ENCODE results near the gene NR1I3. TPM values are rescaled to one million over a fixed set of nuclear protein-coding genes. Genes with fewer than 3 reads are reported as not detected.
"Not testable (repeated sequence)": the region's sequence is repeated elsewhere in the genome, so short reads cannot be mapped to it uniquely, and the experiment has no call there.

Gene NR1I3
- total RNA-seq, 1 experiment from 2014 or later: not detected

DNA sequence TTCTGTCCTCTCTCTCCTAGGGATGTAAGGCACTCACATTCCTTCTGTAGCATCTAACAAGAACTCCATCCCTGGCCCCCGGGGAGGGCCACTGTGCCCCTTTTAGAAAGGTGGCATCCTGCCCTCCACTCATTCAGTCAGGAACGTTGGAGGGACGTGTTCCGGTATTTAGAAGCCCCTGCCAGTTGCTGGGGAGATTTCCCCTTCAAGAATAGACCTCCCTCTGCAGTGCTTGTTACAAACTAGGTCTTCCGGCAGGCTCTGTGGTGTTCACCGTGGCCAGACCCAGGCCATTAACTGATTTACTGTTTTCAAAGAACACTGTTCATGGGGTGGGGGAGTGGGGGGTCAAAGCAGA, 21.3 kb upstream of the NR1I3 start:
- Histone ChIP-seq H3K27ac (no peak overlapping the region), H3K4me1 (no peaks in the 10 kb centered on the region; the same call in 1 of the 2 replicates), H3K9me3 (replicated peaks) (0 out of 2 replicates have a peak, but pooled peaks cover 3% of the 10 kb centered on the region), H3K4me3 (no peak overlapping the region), H3K36me3 (no peaks in the 10 kb centered on the region), H3K27me3 (no peaks in the 10 kb centered on the region; the same call in 1 of the 2 replicates)
- no peak for DNase-seq

- Histone ChIP-seq H3K27me3 (no peaks in the 10 kb centered on the region; the same call in 1 of the 2 replicates), H3K9me3 (replicated peaks) (0 out of 2 replicates have a peak, but pooled peaks cover 3% of the 10 kb centered on the region), H3K27ac (no peak within 1 kb of the TSS), H3K36me3 (no peaks in the 10 kb centered on the region), H3K4me1 (no peaks in the 10 kb centered on the region; the same call in 1 of the 2 replicates), H3K4me3 (no peak within 1 kb of the TSS)
- DNase-seq: no peak
Observed at GRCh38 chr1:161258439-161259344, 20.7 kb upstream of the NR1I3 start, which contains the start of gene PCP4L1. Gene PCP4L1, plus strand, starts transcription at chr1:161258745. Its CDS starts 230 bp downstream, at chr1:161258975.

GRCh38 chr1:161257109-161257508, 19.1 kb upstream of the NR1I3 start:
- H3K27me3 ChIP-seq; DNase-seq; H3K9me3 ChIP-seq (replicated peaks): not testable (repeated sequence)

DNA sequence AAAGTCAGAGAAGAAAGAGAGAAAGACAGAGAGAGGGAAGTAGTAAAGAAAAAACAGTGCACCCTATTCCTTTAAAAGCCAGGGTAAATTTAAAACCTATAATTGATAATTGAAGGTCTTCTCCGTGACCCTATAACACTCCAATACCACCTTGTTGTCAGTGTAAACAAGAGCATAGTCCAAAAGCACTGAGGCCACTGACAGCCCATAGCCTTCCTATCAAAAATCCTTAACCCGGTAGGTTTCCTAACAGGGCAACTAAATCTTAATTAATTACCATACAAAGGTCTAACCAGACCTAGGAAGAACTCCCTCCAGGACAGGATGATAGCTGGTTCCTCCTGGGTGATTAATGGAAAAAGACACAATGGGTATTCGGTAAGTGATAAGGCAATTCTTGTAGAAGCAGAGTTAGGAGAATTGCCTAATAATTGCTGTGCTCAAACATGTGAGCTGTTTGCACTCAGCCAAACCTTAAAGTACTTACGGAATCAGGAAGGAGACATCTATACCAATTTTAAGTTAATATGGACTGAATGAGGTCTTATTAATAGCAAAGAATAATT, 18.0 kb upstream of the NR1I3 start:
- DNase-seq; H3K4me1 ChIP-seq; H3K36me3 ChIP-seq; H3K27me3 ChIP-seq; H3K27ac ChIP-seq; H3K9me3 ChIP-seq (replicated peaks); H3K4me3 ChIP-seq: not testable (repeated sequence)

More at GRCh38 chr1:161257109-161257508, 19.1 kb upstream of the NR1I3 start:
- not testable (repeated sequence) for H3K4me3 ChIP-seq, H3K36me3 ChIP-seq, H3K27ac ChIP-seq, H3K4me1 ChIP-seq

DNA sequence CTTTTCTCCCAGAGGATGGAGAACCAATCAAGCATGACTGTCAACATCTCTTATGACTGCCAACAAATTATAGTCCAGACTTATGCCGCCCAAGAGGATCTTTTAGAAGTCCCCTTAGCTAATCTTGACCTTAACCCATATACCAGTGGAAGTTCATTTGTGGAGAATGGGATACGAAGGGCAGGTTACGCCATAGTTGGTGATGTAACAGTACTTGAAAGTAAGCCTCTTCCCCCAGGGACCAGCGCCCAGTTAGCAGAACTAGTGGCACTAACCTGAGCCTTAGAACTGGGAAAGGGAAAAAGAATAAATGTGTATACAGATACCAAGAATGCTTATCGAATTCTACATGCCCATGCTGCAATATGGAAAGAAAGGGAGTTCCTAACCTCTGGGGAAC, 17.3 kb upstream of the NR1I3 start:
- H3K27ac ChIP-seq; H3K36me3 ChIP-seq; H3K4me3 ChIP-seq; H3K9me3 ChIP-seq (replicated peaks); H3K4me1 ChIP-seq; DNase-seq; H3K27me3 ChIP-seq: not testable (repeated sequence)

DNA sequence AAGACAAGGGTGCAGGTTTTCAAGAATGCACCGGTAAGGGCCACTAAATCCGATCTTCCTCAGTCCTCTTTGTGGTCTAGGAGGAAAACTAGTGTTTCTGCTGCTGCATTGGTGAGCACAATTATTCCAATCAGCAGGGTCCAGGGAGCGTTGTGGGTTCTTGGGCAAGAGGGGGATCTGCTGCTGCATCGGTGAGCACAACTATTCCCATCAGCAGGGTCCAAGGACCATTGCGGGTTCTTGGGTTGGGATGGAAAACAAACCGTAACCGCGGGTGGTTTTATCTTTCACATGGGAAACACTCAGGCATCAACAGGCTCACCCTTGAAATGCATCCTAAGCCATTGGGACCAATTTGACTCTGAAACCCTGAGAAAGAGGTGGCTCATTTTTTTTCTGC, 13.6 kb upstream of the NR1I3 start:
- Histone ChIP-seq H3K4me3 (no peak overlapping the region), H3K27ac (no peak overlapping the region), H3K36me3 (no peaks in the 10 kb centered on the region), H3K4me1 (no peaks in the 10 kb centered on the region), H3K27me3 (no peaks in the 10 kb centered on the region), H3K9me3 (replicated peaks) (no peaks in the 10 kb centered on the region)
- DNase-seq: no peak

DNA sequence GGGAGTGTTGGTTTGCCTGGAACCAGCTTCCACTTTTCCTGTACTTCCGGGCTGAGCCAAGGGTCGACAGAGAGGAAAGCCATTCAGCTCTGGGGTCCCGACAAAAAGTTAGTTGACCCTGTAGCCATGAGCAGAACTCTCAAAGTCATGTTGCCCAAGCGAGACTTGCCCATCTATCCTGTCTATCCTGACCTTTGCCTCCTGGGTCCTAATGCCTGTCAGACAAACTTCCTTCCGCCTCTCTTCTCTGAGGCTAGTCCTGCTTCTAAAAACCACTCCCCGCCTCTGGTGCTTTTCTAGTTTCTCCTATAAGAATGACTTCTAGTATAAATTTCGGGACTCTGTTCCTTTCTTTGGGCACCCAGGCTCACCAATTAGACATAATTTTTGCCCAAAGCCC, 12.8 kb upstream of the NR1I3 start:
- Histone ChIP-seq H3K27me3 (no peaks in the 10 kb centered on the region), H3K27ac (no peak overlapping the region), H3K9me3 (replicated peaks) (no peaks in the 10 kb centered on the region), H3K4me3 (no peak overlapping the region), H3K4me1 (no peaks in the 10 kb centered on the region), H3K36me3 (no peaks in the 10 kb centered on the region)
- no peak for DNase-seq

GRCh38 chr1:161250100-161250499, 12.1 kb upstream of the NR1I3 start:
- H3K4me1 ChIP-seq; H3K4me3 ChIP-seq; H3K27ac ChIP-seq; H3K36me3 ChIP-seq; H3K27me3 ChIP-seq; H3K9me3 ChIP-seq (replicated peaks); DNase-seq: not testable (repeated sequence)

GRCh38 chr1:161244888-161245287, 6.9 kb upstream of the NR1I3 start:
- no peaks in the 10 kb centered on the region for H3K9me3 ChIP-seq (replicated peaks)
- H3K27ac ChIP-seq: no peak overlapping the region
- no peaks in the 10 kb centered on the region for H3K27me3 ChIP-seq
- H3K4me3 ChIP-seq: no peak overlapping the region
- H3K36me3 ChIP-seq: no peaks in the 10 kb centered on the region
- DNase-seq: no peak
- no peaks in the 10 kb centered on the region for H3K4me1 ChIP-seq

- H3K27me3 ChIP-seq: no peaks in the 10 kb centered on the region
- no peaks in the 10 kb centered on the region for H3K9me3 ChIP-seq (replicated peaks)
- no peak overlapping the region for H3K4me3 ChIP-seq
- H3K27ac ChIP-seq: no peak overlapping the region
- no peaks in the 10 kb centered on the region for H3K4me1 ChIP-seq
- DNase-seq: no peak
- H3K36me3 ChIP-seq: no peaks in the 10 kb centered on the region
Observed at GRCh38 chr1:161242313-161242712, 4.3 kb upstream of the NR1I3 start.

DNA sequence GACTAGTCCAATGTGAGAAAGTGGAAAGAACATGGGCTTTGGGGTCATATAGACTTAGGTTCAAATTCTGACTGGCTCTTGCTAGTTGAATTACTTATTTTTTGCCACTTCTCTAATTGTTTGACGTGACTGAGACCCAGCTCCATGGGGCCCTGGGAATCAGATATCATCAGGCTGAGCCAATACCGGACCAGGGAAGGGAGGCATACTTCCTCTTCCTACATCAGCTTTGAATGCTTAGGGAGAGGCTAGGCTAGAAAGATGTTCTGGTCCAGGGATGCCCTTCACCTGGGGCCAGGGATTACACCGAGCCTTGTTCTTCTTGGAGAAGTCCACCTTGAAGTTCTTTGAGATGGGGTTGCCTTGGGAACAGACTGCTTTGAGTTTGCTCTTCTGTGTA, 3.7 kb upstream of the NR1I3 start:
- Histone ChIP-seq H3K9me3 (replicated peaks) (no peaks in the 10 kb centered on the region), H3K27ac (no peak overlapping the region), H3K4me1 (no peaks in the 10 kb centered on the region), H3K36me3 (no peaks in the 10 kb centered on the region), H3K27me3 (no peaks in the 10 kb centered on the region), H3K4me3 (no peak overlapping the region)
- DNase-seq: no peak

DNA sequence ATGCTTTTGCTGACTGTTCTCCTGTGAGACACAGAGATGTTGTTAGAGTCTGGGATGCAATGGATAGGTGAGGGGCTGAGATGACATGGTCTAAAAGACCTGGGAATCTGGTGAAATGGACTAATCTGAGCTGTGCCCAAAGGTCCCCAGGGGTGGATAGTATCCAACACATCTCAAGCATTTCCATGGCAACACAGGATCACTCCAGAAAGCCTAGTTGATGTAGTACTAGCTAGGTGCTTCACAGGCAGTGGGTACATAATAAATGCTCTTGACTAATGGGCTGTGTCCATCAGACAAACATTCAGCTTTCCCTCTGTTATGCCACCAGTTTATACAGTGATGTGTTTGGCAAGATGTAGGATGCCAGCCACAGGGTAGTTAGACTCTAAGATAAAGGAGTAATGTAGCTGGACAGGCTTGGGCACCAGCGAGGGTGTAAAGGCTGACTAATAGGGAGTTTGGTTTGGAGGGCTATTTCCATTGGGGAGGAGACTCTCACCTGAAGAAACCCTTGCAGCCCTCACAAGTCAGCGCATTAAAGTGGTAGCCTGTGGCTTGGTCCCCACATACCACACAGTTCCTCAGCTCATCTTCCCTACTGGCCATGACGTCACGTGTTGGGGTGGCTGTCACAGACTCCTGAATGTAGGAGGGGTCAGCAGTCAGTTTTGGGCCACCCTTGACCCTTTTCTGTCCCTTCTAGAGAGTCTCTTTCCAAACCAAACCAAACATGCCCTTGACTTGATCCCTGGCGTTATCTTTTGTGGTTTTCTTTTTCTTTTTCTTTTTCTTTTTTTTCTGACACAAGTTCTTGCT, 1.8 kb downstream of the NR1I3 start:
- H3K27me3 ChIP-seq: no peaks in the 10 kb centered on the region
- H3K4me1 ChIP-seq: no peaks in the 10 kb centered on the region
- no peaks in the 10 kb centered on the region for H3K36me3 ChIP-seq
- H3K27ac ChIP-seq: no peak overlapping the region
- no peak for DNase-seq
- no peak overlapping the region for H3K4me3 ChIP-seq
- H3K9me3 ChIP-seq (replicated peaks): no peaks in the 10 kb centered on the region

DNA sequence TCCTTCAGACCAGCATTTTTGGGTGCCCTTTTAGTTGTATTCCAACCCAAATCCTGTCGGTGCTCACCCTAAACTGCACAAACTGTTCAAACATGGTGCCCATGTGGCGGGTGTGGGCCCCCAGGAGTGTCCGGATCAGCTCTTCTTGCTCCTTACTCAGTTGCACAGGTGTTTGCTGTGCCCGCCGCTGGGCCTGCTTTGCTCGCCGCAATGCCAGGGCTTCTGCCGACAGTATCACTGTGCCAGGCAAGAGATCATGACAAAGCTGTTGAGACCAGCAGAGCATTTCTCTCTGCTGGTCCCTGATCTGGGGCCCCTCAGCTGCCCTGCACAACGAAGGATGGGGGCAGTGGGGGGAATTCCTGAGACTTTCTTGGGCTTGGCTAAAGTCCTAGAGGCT, 4.9 kb downstream of the NR1I3 start:
- Histone ChIP-seq H3K4me1 (no peaks in the 10 kb centered on the region), H3K27me3 (no peaks in the 10 kb centered on the region), H3K4me3 (no peak overlapping the region), H3K36me3 (no peaks in the 10 kb centered on the region), H3K27ac (no peak overlapping the region), H3K9me3 (replicated peaks) (no peaks in the 10 kb centered on the region)
- DNase-seq: no peak

- Histone ChIP-seq H3K9me3 (replicated peaks) (no peaks in the 10 kb centered on the region), H3K27me3 (no peaks in the 10 kb centered on the region), H3K4me3 (no peak overlapping the region), H3K36me3 (no peaks in the 10 kb centered on the region), H3K4me1 (peaks cover 2% of the 10 kb centered on the region), H3K27ac (no peak overlapping the region)
- DNase-seq: no peak
Observed at GRCh38 chr1:161230762-161231161, 7.2 kb downstream of the NR1I3 start.

- Histone ChIP-seq H3K4me3 (no peak overlapping the region), H3K27me3 (no peaks in the 10 kb centered on the region), H3K9me3 (replicated peaks) (no peaks in the 10 kb centered on the region), H3K36me3 (no peaks in the 10 kb centered on the region), H3K27ac (no peak overlapping the region), H3K4me1 (peaks cover 7% of the 10 kb centered on the region)
- DNase-seq: no peak
Observed at GRCh38 chr1:161229896-161230295, 8.1 kb downstream of the NR1I3 start.

All from SJCRH30 (cell line).